GM12875 (cell line): Measurements from ENCODE around the gene AGK.

Source experiments
- H3K4me3 ChIP-seq: one replicate; pipeline ENCODE4 v1.5.1; 2011; ENCODE audit warnings: low read depth, low read length, control low read depth
- TF ChIP-seq, protein P1 (sequence below): IDR thresholded peaks from 2 replicates; pipeline ENCODE4 v1.5.1; 2011; ENCODE audit warnings: low read depth, mild to moderate bottlenecking, control low read depth, inconsistent platforms, low read length, moderate library complexity, borderline replicate concordance; ENCODE audit not compliant: insufficient read depth

Gene AGK

DNA sequence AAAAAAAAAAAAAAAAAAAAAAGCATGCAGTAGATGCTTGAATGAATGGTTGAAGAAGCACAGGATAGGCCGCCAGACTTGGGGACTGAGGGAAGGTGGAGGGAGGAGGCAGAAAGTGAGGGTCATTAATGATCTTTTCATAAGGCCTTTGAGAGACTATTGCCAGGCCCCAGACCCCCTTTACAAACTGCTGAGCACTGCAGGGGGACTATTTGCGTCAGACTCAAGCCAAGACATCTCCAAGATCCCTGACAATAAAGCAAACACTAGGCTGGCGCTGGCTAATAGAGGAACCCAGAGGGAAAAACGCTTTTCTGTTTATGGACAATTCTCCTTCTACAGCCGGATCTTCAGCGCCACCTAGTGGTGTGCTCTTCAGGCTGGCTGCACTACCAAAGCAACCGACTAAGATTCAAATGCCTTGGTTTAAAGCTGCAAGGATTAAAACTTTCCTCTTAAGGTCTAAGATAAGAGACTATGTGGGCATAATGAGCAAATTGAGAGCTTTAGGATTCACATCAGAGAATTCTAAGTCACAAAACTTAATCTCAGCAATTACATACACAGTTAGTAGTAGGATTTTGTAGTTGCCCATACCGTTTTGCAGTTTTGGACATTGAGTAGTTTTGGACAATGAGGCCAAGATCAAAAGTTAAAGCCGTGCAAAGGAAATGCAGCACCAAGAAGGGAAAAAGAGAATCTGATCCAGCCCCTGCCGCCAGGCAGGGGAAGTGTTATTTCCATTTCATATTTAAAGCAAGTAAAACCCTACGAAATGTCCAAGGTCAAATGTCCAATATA, 17.9 kb upstream of the AGK start:
- H3K4me3 ChIP-seq = no peak overlapping the region
- TF ChIP-seq, protein P1, sequence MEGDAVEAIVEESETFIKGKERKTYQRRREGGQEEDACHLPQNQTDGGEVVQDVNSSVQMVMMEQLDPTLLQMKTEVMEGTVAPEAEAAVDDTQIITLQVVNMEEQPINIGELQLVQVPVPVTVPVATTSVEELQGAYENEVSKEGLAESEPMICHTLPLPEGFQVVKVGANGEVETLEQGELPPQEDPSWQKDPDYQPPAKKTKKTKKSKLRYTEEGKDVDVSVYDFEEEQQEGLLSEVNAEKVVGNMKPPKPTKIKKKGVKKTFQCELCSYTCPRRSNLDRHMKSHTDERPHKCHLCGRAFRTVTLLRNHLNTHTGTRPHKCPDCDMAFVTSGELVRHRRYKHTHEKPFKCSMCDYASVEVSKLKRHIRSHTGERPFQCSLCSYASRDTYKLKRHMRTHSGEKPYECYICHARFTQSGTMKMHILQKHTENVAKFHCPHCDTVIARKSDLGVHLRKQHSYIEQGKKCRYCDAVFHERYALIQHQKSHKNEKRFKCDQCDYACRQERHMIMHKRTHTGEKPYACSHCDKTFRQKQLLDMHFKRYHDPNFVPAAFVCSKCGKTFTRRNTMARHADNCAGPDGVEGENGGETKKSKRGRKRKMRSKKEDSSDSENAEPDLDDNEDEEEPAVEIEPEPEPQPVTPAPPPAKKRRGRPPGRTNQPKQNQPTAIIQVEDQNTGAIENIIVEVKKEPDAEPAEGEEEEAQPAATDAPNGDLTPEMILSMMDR = peak; percentile 90

DNA sequence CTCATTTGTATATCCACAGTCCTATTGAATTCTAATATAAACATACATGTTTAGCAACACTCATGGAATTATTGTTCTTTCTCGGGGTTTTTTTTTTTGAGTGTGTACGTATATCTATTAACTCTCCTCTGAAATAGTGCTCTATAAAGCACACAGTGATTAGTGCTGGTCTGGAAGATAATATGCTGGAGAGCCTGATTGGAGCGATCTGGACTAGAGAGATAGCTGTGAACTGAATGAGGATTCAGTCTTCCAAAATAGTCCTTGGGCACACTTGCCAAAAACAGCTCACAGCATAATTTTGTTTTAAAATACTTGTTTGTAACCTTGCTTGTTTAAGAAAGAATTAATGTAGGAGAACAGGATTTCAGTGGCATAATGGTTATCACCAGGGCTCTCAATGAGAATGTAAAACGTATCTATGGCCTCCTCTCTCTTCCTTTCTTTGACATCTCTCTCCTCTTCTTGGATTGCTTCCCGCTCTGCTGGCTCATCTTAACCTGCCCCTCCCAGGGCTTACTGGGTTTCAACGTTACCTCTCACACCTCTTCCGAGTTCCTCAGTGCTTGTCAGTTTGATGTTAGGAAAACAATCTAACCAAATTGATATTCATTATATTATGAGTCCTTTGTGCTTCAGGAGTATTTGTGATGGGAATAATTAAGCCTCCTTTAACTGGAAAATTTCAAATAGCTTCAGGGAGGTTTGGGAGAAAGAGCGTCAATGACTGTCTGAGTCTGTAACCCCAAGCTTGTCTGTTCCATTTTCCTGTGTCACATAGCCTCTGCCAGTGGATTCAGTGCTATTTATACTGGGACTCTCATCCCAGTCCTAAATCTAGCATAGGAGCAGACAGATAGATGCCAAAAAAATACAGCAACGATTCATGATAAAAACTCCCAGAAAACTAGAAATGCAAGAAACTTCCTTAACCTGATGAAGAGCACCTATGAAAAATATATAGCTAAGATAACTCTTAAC, 16.2 kb upstream of the AGK start:
- H3K4me3 ChIP-seq = no peak overlapping the region
- TF ChIP-seq, protein P1 = no peak

DNA sequence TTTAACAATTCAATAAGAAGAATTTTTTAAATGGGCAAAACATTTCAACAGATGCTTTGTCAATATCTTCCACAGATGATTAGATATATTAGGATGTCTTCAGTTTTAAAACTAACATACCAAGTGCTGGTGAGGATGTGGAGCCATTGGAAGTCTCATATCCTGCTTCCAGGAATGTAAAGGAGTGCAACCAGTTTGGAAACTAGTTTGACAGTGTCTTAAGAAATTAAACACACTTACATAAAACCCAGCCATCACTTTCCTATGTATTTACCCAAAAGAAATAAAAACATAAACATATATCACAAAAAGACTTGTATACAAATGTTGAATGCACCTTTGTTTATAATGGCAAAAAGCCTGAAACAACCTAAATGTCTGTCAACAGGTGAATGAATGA, 13.3 kb upstream of the AGK start:
- TF ChIP-seq, protein P1 = no peak

DNA sequence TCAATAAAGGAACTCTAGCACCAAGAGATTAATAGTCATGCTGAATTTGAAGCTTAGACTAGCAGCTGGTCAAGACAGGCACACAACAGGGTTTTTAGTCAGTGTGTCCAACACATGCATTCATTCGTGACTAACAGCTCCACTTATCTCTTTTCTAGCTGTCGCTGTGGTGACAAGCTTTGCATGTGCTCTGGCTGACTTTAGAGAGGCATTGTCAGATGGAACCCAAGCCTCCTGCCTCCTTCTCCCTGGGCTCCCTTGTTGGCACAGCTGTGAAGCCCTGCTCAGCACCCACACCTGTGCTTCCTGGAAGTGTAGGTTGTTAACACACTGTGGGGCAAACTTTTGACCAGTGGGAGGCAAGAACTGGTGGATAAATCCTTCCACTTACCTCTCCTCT, 9.8 kb upstream of the AGK start:
- TF ChIP-seq, protein P1 = no peak
- H3K4me3 ChIP-seq = no peak overlapping the region

More for the DNA sequence above, 13.3 kb upstream of the AGK start:
- H3K4me3 ChIP-seq = no peak overlapping the region

DNA sequence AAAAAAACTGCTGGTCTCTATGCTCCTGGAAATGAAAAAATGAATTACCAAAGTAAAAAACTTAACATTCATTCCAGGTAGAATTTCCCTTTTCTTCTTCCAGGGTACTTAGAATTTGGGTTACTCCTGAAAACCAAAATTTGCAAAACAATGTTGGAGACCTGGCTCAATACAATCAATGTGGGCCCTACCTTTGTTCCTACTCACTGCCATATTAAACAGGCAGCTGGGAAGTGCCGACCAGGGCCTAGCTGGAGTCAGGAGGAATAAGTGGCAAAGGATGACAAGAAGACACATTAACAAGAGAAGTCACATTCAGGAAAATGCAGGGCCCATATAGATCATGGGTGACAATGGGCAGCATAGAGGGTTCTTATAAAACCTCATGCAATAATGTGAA, 6.4 kb upstream of the AGK start:
- H3K4me3 ChIP-seq = no peak overlapping the region
- TF ChIP-seq, protein P1 = no peak

DNA sequence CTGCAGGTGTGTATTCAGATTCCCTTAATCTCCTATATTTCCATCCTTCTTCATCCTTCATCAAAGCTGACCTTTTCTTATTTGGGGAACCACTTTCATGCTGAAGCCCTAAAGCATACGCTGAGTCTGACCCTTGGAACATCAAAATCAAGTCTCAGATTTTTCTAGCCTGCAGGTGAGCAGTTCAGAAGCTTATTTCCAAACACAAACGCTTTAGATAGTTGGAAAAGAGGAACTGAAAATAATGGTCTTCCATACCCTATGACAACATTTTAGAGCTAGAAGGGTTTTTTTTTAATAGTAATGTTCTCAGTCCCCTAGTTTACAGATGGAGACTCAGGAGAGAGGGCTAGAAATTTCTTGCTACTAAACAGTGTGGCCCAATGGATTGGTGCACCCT, 1.6 kb upstream of the AGK start:
- H3K4me3 ChIP-seq = no peak overlapping the region
- TF ChIP-seq, protein P1 = no peak
